Retina (tissue), 1 donor: ENCODE results near the gene TRIM71.
"Not testable (repeated sequence)": the region's sequence is repeated elsewhere in the genome, so short reads cannot be mapped to it uniquely, and the experiment has no call there.

Source experiments
- DNase-seq: peaks from one replicate; pipeline ENCODE4 v3.0.0-alpha.2; 2016

Gene TRIM71

DNA sequence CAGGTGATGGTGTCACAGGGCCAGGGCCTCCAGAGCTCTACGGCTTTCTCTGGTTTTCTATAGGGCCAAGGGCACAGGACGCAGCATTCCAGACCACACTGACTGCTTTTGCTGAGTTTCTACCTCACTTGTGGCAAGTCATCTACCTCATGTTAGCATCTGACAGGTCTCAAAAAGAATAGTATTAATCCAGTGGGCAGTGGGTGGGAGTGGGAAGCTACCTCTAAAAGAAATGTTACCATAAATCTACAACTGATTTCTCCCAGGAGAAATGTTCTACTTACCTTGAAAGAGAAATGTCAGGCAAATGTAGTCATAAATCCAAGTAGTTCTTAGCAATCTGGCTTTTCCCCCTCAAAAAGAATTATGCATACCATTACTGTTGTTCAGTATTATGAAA is 77.9 kb downstream of the TRIM71 start:
- no peak for DNase-seq

GRCh38 chr3:32896143-32896542 is 78.3 kb downstream of the TRIM71 start:
- no peak for DNase-seq

GRCh38 chr3:32897001-32897601 is 79.3 kb downstream of the TRIM71 start:
- no peak for DNase-seq

DNA sequence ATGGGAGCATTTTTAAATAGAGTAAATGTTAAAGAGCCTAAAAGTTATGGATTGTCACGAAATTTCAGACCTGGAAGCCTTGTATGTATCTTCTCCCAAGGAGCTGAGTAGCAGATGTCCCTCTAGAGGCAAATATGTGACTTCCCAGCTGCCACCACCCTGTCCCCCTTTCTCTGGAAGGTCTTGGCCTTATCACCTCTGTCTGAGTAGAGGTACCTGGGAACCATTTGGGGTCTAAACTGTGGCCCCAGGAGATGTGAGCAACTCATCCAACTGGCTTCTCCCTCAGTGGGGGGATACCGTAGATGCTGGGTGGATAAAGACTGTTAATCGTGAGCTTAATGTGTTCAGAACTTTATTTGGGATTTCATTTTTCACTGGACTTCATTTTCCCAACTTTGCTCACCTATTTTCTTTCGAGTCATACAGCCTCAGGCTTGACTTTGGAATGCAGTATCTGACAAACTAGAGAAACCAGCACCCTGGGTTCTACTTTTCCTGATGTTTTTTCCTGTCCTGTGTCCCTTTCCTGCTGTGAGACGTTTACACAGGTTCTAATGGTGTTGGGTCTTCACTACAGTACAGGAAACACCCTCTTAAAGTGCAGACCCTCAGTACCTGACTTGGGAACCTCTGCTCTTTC is 80.3 kb downstream of the TRIM71 start:
- no peak for DNase-seq

GRCh38 chr3:32899265-32899664 is 81.5 kb downstream of the TRIM71 start:
- DNase-seq: no peak

GRCh38 chr3:32901005-32901932 is 83.5 kb downstream of the TRIM71 start:
- no peak for DNase-seq

GRCh38 chr3:32902887-32903371 is 85.1 kb downstream of the TRIM71 start:
- peak; percentile 61 for DNase-seq

DNA sequence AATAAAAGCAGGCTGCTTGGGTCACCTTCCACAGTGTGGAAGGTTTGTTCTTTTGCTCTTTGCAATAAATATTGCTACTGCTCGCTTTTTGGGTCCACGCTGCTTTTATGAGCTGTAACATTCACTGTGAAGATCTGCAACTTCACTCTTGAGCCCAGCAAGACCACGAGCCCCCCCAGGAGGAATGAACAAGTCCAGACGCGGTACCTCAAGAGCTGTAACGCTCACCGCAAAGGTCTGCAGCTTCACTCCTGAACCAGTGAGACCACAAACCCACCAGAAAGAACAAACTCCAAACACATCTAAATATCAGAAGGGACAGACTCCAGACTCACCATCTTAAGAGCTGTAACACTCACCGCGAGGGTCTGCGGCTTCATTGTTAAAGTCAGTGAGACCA is 86.2 kb downstream of the TRIM71 start:
- DNase-seq: no peak

- no peak for DNase-seq
Measured at GRCh38 chr3:32909999-32910398, 92.2 kb downstream of the TRIM71 start.

- no peak for DNase-seq
Measured at GRCh38 chr3:32910954-32911353, 93.2 kb downstream of the TRIM71 start.

GRCh38 chr3:32912046-32912445 is 94.2 kb downstream of the TRIM71 start:
- no peak for DNase-seq

GRCh38 chr3:32913790-32914446 is 96.1 kb downstream of the TRIM71 start:
- no peak for DNase-seq

GRCh38 chr3:32919920-32920319 is 102.1 kb downstream of the TRIM71 start:
- DNase-seq: no peak

- DNase-seq: no peak
Measured at GRCh38 chr3:32922078-32922477, 104.3 kb downstream of the TRIM71 start.

DNA sequence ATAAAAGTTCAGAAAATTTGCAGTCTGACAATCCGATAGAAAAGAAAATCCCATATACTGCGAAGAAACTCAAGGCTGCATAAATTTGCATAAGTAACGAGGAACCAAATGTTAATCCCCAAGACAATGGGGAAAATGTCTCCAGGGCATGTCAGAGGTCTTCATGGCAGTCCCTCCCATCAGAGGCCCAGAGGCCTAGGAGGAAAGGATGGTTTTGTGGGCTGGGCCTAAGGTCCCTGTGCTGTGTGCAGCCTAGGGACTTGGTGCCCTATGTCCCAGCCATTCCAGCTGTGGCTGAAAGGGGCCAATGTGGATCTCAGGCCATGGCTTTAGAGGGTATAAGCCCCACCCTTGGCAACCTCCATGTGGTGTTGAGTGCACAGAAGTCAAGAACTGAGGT is 112.4 kb downstream of the TRIM71 start:
- DNase-seq: no peak

- DNase-seq: not testable (repeated sequence)
Measured at GRCh38 chr3:32931273-32931672, 113.5 kb downstream of the TRIM71 start.

DNA sequence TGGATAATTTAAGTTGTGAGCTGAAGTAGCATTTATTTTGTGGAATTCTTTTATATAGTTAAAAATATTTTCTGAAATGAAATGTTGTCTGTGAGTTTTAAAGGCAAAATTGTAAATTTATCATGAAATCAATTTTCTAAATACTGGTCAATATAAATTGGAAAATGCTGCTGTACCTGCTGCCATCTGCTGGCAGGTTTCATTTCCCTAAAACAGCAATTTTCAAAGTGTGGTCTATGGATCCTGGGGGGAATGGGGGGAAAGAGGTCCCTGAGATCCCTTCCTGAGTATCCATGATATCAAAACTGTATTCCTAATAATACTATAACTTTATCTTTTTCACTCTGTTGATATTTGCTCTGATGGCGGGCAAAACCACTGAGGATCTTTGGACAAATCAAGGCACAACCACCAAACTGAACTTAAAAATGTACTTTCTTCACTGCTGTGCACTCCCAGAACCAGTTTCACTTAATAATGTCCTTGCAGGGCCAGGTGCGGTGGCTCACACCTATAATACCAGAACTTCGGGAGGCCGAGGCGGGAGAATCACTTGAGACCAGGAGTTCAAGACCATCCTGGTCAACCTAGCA is 116.4 kb downstream of the TRIM71 start:
- peak; percentile 39 for DNase-seq

GRCh38 chr3:32937331-32937730 is 119.5 kb downstream of the TRIM71 start:
- no peak for DNase-seq

DNA sequence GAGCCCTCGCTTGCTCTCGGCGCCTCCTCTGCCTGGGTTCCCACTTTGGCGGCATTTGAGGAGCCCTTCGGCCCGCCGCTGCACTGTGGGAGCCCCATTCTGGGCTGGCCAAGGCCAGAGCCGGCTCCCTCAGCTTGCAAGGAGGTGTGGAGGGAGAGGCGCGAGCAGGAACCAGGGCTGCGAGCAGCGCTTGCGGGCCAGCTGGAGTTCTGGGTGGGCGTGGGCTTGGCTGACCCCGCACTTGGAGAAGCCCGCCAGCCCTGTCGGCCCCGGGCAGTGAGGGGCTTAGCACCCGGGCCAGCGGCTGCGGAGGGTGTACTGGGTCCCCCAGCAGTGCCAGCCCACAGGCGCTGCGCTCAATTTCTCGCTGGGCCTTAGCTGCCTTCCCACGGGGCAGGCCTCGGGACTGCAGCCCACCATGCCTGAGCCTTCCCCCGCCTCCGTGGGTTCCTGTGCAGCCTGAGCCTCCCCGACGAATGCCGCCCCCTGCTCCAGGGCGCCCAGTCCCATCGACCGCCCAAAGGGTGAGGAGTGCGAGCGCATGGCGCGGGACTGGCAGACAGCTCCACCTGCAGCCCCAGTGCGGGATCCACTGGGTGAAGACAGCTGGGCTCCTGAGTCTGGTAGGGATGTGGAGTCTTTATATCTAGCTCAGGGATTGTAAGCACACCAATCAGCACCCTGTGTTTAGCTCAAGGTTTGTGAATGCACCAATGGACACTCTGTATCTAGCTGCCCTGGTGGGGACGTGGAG is 121.9 kb downstream of the TRIM71 start:
- DNase-seq: not testable (repeated sequence)

- no peak for DNase-seq
Measured at GRCh38 chr3:32940726-32941125, 122.9 kb downstream of the TRIM71 start.

DNA sequence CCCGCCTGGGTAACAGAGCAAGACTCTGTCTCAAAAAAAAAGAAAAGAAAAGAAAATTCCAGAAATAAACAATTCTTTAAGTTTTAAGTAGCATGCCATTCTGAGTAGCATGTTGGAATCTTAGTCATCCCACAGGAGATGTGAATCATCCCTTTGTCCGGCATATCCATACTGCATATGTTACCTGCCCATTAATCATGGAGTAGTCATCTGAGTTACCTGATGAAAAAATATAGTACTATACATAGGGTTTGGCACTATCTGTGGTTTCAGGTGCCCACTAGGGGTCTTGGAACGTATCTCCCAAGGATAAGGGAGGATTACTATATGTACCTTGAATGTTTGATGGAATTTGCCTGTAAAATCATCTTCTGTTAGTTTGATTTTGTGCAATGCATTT is 127.3 kb downstream of the TRIM71 start:
- DNase-seq: no peak

DNA sequence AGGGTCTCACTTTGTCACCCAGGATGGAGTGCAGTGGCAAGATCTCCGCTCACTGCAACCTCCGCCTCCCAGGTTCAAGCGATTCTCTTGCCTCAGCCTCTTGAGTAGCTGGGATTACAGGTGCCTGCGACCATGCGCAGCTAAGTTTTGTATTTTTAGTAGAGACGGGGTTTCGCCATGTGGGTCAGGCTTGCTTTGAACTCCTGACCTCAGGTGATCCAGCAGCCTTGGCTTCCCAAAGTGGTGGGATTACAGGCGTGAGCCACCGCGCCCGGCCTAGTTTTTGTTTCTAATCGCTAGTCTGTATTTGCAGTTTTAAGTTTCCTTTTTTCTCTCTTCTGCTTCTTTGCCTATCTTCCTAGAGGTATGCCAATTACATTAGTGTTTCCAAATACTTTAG is 127.8 kb downstream of the TRIM71 start:
- not testable (repeated sequence) for DNase-seq
